ENCODE results near the gene SPAG5. TPM values are rescaled to one million over a fixed set of nuclear protein-coding genes. Genes with fewer than 3 reads are reported as not detected.

The SPAG5 gene
- total and polyA plus RNA-seq, 9 of the 15 experiments (the other 6 are each of a cell fraction or from before 2014, with no cell fraction given), result 94.4 to 286 (median 151) TPM

DNA sequence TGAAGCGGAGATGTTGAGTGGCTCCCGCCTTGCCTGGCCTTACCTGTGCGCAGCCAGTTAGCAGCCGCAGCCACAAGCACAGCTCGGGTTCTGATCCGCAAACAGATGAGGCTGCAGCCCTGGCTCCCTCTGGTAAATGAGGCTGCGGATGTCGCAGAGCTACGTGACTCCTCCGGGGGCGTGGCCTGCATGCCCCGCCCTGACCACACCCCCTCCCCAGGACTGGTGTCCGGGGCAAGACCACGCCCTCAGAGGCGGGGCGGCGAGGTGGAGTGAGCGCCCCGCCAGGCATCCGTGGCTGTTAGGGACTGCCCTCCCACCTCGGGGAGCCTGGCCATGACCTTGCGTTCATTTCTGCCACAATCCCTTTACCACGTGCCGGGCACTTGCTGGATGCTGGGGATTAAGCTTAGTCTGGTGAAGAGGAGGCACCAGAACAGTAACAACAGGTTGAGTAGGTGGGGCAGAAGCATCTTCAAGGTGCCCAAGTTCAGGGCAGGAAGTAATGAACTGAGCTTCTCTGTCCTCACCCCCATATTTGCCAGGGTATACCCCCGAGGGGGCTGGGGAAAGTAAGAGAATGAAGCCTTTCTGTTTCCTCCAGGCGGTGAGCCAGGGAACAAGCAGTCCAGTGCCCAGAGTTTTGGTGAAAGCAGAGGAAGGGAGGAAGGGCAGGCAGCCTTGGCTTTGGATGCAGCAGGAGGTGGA is 21.9 kb downstream of the SPAG5 start, which contains the start of gene ALDOC (continued):
- no peak for TF ChIP-seq ZNF41 (CRISPR knock-in tag; conservative IDR thresholded peaks at IDR 0.05)
- no peak for TF ChIP-seq ZNF766 (CRISPR knock-in tag; conservative IDR thresholded peaks at IDR 0.05)
- TF ChIP-seq, protein P1, sequence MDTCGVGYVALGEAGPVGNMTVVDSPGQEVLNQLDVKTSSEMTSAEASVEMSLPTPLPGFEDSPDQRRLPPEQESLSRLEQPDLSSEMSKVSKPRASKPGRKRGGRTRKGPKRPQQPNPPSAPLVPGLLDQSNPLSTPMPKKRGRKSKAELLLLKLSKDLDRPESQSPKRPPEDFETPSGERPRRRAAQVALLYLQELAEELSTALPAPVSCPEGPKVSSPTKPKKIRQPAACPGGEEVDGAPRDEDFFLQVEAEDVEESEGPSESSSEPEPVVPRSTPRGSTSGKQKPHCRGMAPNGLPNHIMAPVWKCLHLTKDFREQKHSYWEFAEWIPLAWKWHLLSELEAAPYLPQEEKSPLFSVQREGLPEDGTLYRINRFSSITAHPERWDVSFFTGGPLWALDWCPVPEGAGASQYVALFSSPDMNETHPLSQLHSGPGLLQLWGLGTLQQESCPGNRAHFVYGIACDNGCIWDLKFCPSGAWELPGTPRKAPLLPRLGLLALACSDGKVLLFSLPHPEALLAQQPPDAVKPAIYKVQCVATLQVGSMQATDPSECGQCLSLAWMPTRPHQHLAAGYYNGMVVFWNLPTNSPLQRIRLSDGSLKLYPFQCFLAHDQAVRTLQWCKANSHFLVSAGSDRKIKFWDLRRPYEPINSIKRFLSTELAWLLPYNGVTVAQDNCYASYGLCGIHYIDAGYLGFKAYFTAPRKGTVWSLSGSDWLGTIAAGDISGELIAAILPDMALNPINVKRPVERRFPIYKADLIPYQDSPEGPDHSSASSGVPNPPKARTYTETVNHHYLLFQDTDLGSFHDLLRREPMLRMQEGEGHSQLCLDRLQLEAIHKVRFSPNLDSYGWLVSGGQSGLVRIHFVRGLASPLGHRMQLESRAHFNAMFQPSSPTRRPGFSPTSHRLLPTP (IDR thresholded peaks at IDR 0.05; ENCODE audit: borderline replicate concordance, extremely low read depth, insufficient read length), result no peak
- TF ChIP-seq, protein P2, sequence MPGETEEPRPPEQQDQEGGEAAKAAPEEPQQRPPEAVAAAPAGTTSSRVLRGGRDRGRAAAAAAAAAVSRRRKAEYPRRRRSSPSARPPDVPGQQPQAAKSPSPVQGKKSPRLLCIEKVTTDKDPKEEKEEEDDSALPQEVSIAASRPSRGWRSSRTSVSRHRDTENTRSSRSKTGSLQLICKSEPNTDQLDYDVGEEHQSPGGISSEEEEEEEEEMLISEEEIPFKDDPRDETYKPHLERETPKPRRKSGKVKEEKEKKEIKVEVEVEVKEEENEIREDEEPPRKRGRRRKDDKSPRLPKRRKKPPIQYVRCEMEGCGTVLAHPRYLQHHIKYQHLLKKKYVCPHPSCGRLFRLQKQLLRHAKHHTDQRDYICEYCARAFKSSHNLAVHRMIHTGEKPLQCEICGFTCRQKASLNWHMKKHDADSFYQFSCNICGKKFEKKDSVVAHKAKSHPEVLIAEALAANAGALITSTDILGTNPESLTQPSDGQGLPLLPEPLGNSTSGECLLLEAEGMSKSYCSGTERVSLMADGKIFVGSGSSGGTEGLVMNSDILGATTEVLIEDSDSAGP (CRISPR knock-in tag; IDR thresholded peaks at IDR 0.05), result no peak
- TF ChIP-seq PURB (CRISPR knock-in tag; IDR thresholded peaks at IDR 0.05; ENCODE audit: low read depth), result no peak
- TF ChIP-seq NFXL1 (CRISPR knock-in tag; IDR thresholded peaks at IDR 0.05), result no peak
- TF ChIP-seq, protein P3, sequence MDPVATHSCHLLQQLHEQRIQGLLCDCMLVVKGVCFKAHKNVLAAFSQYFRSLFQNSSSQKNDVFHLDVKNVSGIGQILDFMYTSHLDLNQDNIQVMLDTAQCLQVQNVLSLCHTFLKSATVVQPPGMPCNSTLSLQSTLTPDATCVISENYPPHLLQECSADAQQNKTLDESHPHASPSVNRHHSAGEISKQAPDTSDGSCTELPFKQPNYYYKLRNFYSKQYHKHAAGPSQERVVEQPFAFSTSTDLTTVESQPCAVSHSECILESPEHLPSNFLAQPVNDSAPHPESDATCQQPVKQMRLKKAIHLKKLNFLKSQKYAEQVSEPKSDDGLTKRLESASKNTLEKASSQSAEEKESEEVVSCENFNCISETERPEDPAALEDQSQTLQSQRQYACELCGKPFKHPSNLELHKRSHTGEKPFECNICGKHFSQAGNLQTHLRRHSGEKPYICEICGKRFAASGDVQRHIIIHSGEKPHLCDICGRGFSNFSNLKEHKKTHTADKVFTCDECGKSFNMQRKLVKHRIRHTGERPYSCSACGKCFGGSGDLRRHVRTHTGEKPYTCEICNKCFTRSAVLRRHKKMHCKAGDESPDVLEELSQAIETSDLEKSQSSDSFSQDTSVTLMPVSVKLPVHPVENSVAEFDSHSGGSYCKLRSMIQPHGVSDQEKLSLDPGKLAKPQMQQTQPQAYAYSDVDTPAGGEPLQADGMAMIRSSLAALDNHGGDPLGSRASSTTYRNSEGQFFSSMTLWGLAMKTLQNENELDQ (CRISPR knock-in tag; IDR thresholded peaks at IDR 0.05; ENCODE audit: borderline replicate concordance), result no peak
- TF ChIP-seq, protein P4, sequence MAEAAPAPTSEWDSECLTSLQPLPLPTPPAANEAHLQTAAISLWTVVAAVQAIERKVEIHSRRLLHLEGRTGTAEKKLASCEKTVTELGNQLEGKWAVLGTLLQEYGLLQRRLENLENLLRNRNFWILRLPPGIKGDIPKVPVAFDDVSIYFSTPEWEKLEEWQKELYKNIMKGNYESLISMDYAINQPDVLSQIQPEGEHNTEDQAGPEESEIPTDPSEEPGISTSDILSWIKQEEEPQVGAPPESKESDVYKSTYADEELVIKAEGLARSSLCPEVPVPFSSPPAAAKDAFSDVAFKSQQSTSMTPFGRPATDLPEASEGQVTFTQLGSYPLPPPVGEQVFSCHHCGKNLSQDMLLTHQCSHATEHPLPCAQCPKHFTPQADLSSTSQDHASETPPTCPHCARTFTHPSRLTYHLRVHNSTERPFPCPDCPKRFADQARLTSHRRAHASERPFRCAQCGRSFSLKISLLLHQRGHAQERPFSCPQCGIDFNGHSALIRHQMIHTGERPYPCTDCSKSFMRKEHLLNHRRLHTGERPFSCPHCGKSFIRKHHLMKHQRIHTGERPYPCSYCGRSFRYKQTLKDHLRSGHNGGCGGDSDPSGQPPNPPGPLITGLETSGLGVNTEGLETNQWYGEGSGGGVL (CRISPR knock-in tag; IDR thresholded peaks at IDR 0.05), result no peak
- no peak for TF ChIP-seq MEF2A (IDR thresholded peaks at IDR 0.05; ENCODE audit: control insufficient read depth, low read depth, low read length)
- TF ChIP-seq, protein P5, sequence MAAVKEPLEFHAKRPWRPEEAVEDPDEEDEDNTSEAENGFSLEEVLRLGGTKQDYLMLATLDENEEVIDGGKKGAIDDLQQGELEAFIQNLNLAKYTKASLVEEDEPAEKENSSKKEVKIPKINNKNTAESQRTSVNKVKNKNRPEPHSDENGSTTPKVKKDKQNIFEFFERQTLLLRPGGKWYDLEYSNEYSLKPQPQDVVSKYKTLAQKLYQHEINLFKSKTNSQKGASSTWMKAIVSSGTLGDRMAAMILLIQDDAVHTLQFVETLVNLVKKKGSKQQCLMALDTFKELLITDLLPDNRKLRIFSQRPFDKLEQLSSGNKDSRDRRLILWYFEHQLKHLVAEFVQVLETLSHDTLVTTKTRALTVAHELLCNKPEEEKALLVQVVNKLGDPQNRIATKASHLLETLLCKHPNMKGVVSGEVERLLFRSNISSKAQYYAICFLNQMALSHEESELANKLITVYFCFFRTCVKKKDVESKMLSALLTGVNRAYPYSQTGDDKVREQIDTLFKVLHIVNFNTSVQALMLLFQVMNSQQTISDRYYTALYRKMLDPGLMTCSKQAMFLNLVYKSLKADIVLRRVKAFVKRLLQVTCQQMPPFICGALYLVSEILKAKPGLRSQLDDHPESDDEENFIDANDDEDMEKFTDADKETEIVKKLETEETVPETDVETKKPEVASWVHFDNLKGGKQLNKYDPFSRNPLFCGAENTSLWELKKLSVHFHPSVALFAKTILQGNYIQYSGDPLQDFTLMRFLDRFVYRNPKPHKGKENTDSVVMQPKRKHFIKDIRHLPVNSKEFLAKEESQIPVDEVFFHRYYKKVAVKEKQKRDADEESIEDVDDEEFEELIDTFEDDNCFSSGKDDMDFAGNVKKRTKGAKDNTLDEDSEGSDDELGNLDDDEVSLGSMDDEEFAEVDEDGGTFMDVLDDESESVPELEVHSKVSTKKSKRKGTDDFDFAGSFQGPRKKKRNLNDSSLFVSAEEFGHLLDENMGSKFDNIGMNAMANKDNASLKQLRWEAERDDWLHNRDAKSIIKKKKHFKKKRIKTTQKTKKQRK (IDR thresholded peaks at IDR 0.05; ENCODE audit: borderline replicate concordance, low read depth, low read length), result no peak
- no peak for TF ChIP-seq KDM4B (IDR thresholded peaks at IDR 0.05; ENCODE audit: borderline replicate concordance in 2 of 2, low read depth in 1 of 2)
- 0 out of 2 replicates have a peak, but pooled peaks have one; percentile 48 for TF ChIP-seq SMAD4 (CRISPR knock-in tag; conservative IDR thresholded peaks at IDR 0.05)
- TF ChIP-seq ZNF431 (CRISPR knock-in tag; IDR thresholded peaks at IDR 0.05), result no peak
- no peak for TF ChIP-seq YBX1 (IDR thresholded peaks at IDR 0.05)

All from K562 (cell line).